HCT116 (cell line): ENCODE results near the gene PTGER1.

Experiments
- CTCF ChIP-seq, 3 experiments: fragments of 200-600 bp in 1 of 3; sonication (generic) in 1 of 3; IDR thresholded peaks in 2 of 3; conservative IDR thresholded peaks in 1 of 3; 2 replicates each; pipeline ENCODE4 v1.5.1; 2012 to 2017; ENCODE audit warnings: low read depth in 2 of 3, low read length in 2 of 3, antibody characterized with exemption in 1 of 3, borderline replicate concordance in 1 of 3, control low read depth in 1 of 3, mild to moderate bottlenecking in 1 of 3, mixed read lengths in 1 of 3, mixed run types in 1 of 3, moderate library complexity in 1 of 3; ENCODE audit not compliant: insufficient read depth in 1 of 3
- EZH2phosphoT487 ChIP-seq: fragments of 200-600 bp; IDR thresholded peaks from 2 replicates; pipeline ENCODE4 v1.6.1; 2018; ENCODE audit warnings: antibody characterized with exemption, borderline replicate concordance
- YY1 ChIP-seq: IDR thresholded peaks from 2 replicates; pipeline ENCODE4 v1.6.1; 2011; ENCODE audit warnings: low read length, low read depth, moderate library complexity, mild to moderate bottlenecking; ENCODE audit not compliant: insufficient replicate concordance; ENCODE audit errors: extremely low read depth
- ZNF274 ChIP-seq: fragments of 200-500 bp; sonication (Bioruptor generic); IDR thresholded peaks from 2 replicates; pipeline ENCODE4 v1.6.1; 2014; ENCODE audit warnings: mild to moderate bottlenecking, low read depth, low read length, inconsistent platforms

DNA sequence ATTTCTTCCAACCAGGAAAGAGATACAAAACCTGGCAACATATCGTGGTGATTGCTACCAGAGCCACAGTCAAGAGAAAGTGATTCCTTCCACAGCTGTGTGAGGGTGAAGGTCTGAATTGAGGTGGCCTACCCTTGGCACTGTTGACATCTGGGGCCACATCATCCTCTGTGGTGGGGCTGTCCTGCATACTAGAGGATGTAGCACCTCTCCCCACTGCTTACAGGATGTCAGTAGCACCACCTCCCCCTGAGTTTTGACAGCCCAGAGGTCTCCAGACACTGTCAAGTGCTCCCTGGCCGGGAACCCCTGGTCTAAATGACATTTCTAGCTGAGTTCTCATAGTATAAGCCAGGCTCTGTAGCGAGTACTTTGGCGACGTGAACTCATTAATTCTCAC, 15.5 kb downstream of the PTGER1 start:
- TF ChIP-seq EZH2phosphoT487 (no peak), ZNF274 (no peak), YY1 (no peak), CTCF (IDR thresholded peaks at IDR 0.05 in 2 of 3, conservative IDR thresholded peaks at IDR 0.05 in 1 of 3; ENCODE audit: borderline replicate concordance in 1 of 3, insufficient read depth in 1 of 3, low read depth in 2 of 3, low read length in 2 of 3) (no peak)
